Measurements from ENCODE around the gene PCDHGA9.

GRCh38 chr5:141420855-141421488 is 18.4 kb downstream of the PCDHGA9 start, which contains the start of gene PCDHGA11:
- TF ChIP-seq CTCF (IDR thresholded peaks at IDR 0.05) (peak in 4 of 6 experiments; percentile 20 to 43 (median 37)), POLR2A (IDR thresholded peaks at IDR 0.05) (no peak), EP300 (IDR thresholded peaks at IDR 0.05) (no peak)

All from upper lobe of left lung (tissue), 4 donors.